ENCODE results near the gene SYNGR2.

The SYNGR2 gene

GRCh38 chr17:78168242-78168902 is at the start of gene SYNGR2:
SYNGR2 (plus strand) TSS chr17:78168581; CDS start chr17:78168617, 36 bp downstream.
- peak; percentile 91 for DNase-seq

- no peak for DNase-seq
Measured at GRCh38 chr17:78118801-78119241, 49.6 kb upstream of the SYNGR2 start.

- DNase-seq = no peak
Measured at GRCh38 chr17:78120537-78120936, 47.8 kb upstream of the SYNGR2 start.

- peak; percentile 59 for DNase-seq
Measured at GRCh38 chr17:78120971-78121800, 47.2 kb upstream of the SYNGR2 start.

GRCh38 chr17:78121801-78122215 is 46.6 kb upstream of the SYNGR2 start:
- DNase-seq = no peak

- DNase-seq = no peak
Measured at GRCh38 chr17:78122216-78122930, 46.0 kb upstream of the SYNGR2 start.

- DNase-seq = no peak
Measured at GRCh38 chr17:78122931-78123249, 45.5 kb upstream of the SYNGR2 start.

- no peak for DNase-seq
Measured at GRCh38 chr17:78123258-78123929, 45.0 kb upstream of the SYNGR2 start.

GRCh38 chr17:78124081-78124835 is 44.1 kb upstream of the SYNGR2 start:
- peak; percentile 30 for DNase-seq

GRCh38 chr17:78124836-78125137 is 43.6 kb upstream of the SYNGR2 start:
- DNase-seq = no peak

GRCh38 chr17:78125138-78125913 is 43.1 kb upstream of the SYNGR2 start:
- DNase-seq = peak; percentile 52

- DNase-seq = peak; percentile 22
Measured at GRCh38 chr17:78125976-78126894, 42.1 kb upstream of the SYNGR2 start.

- DNase-seq = no peak
Measured at GRCh38 chr17:78126895-78127238, 41.5 kb upstream of the SYNGR2 start.

- peak; percentile 73 for DNase-seq
Measured at GRCh38 chr17:78127239-78127887, 41.0 kb upstream of the SYNGR2 start.

- DNase-seq = peak; percentile 33
Measured at GRCh38 chr17:78127888-78128550, 40.4 kb upstream of the SYNGR2 start.

- DNase-seq = peak; percentile 71
Measured at GRCh38 chr17:78128551-78129350, 39.6 kb upstream of the SYNGR2 start, which contains the start of gene TMC6. TMC6 (minus strand) TSS chr17:78128755; CDS start chr17:78126832, 1,923 bp downstream.

GRCh38 chr17:78129351-78130089 is 38.9 kb upstream of the SYNGR2 start:
- DNase-seq = peak; percentile 55

- DNase-seq = peak; percentile 21
Measured at GRCh38 chr17:78130090-78130436, 38.3 kb upstream of the SYNGR2 start.
